C4-2B (cell line): Measurements from ENCODE around the gene PEF1.

Source experiments
- CTCF ChIP-seq: fragments of 450-650 bp; conservative IDR thresholded peaks from 2 replicates; pipeline ENCODE4 v1.5.1; 2017; ENCODE audit warnings: mild to moderate bottlenecking
- ZFX ChIP-seq: fragments of 450-650 bp; IDR thresholded peaks from 2 replicates; pipeline ENCODE4 v1.6.1; 2017

GRCh38 chr1:31580891-31581603 is 63.6 kb downstream of the PEF1 start:
- TF ChIP-seq CTCF: no peak
- no peak for TF ChIP-seq ZFX
